GM23338 (cell line): ENCODE results near the gene SSH2.

Experiments
- CREB1 ChIP-seq: fragments of 250-450 bp; sonication (Bioruptor Pico); IDR thresholded peaks from 2 replicates; pipeline ENCODE4 v1.5.0; 2020; ENCODE audit warnings: low read depth, mild to moderate bottlenecking, moderate library complexity
- CTCF ChIP-seq, 2 experiments: fragments of 200-600 bp in 1 of 2; sonication (generic) in 1 of 2; conservative IDR thresholded peaks; 2 replicates each; pipeline versions ENCODE4 v1.5.1 to v1.6.1; 2016 to 2017; ENCODE audit warnings: antibody characterized with exemption in 2 of 2, low read depth in 2 of 2, mild to moderate bottlenecking in 2 of 2, moderate library complexity in 1 of 2
- EZH2 ChIP-seq: fragments of 200-600 bp; sonication (generic); IDR thresholded peaks from one replicate; pipeline ENCODE4 v1.8.0; 2017; ENCODE audit warnings: antibody characterized with exemption, mild to moderate bottlenecking, low read depth; ENCODE audit not compliant: unreplicated experiment
- EZH2phosphoT487 ChIP-seq: fragments of 200-600 bp; sonication (generic); IDR thresholded peaks from one replicate; pipeline ENCODE4 v1.8.1; 2018; ENCODE audit warnings: antibody characterized with exemption; ENCODE audit not compliant: unreplicated experiment
- JUNB ChIP-seq: IDR thresholded peaks from one replicate; pipeline ENCODE4 v1.6.1; 2016; ENCODE audit warnings: antibody characterized with exemption; ENCODE audit not compliant: unreplicated experiment
- NANOG ChIP-seq: IDR thresholded peaks from 2 replicates; pipeline ENCODE4 v1.6.1; 2016; ENCODE audit warnings: antibody characterized with exemption, borderline replicate concordance
- POLR2AphosphoS5 ChIP-seq: IDR thresholded peaks from 2 replicates; pipeline ENCODE4 v1.6.1; 2016; ENCODE audit warnings: antibody characterized with exemption, low read depth
- REST ChIP-seq: IDR thresholded peaks from one replicate; pipeline ENCODE4 v1.6.1; 2018; ENCODE audit warnings: antibody characterized with exemption; ENCODE audit not compliant: unreplicated experiment
- ZNF331 ChIP-seq: fragments of 250-450 bp; sonication (Bioruptor Pico); IDR thresholded peaks from 2 replicates; pipeline ENCODE4 v1.5.0; 2020; ENCODE audit warnings: low read depth, mild to moderate bottlenecking, moderate library complexity
- TF ChIP-seq, protein P1 (sequence below): IDR thresholded peaks from 2 replicates; pipeline ENCODE4 v1.6.1; 2016; ENCODE audit warnings: antibody characterized with exemption

GRCh38 chr17:29864615-29865014, 65.4 kb downstream of the SSH2 start:
- TF ChIP-seq CTCF (conservative IDR thresholded peaks at IDR 0.05; ENCODE audit: low read depth in 2 of 2) (no peak), EZH2 (no peak), EZH2phosphoT487 (no peak), CREB1 (CRISPR knock-in tag) (no peak), POLR2AphosphoS5 (no peak), REST (no peak), NANOG (no peak), JUNB (no peak), ZNF331 (CRISPR knock-in tag) (no peak)
- TF ChIP-seq, protein P1, sequence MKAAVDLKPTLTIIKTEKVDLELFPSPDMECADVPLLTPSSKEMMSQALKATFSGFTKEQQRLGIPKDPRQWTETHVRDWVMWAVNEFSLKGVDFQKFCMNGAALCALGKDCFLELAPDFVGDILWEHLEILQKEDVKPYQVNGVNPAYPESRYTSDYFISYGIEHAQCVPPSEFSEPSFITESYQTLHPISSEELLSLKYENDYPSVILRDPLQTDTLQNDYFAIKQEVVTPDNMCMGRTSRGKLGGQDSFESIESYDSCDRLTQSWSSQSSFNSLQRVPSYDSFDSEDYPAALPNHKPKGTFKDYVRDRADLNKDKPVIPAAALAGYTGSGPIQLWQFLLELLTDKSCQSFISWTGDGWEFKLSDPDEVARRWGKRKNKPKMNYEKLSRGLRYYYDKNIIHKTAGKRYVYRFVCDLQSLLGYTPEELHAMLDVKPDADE: no peak
